ENCODE results near the gene PCNX2.

GRCh38 chr1:233326319-233326718 is 30.8 kb upstream of the PCNX2 start:
- TF ChIP-seq EP300 (IDR thresholded peaks at IDR 0.05) (no peak), POLR2A (IDR thresholded peaks at IDR 0.05) (no peak)
